Hematopoietic multipotent progenitor cell (in vitro differentiated cells): Measurements from ENCODE around the gene C1QB. TPM values are rescaled to one million over a fixed set of nuclear protein-coding genes. Genes with fewer than 3 reads are reported as not detected.
"Not testable (repeated sequence)": the region's sequence is repeated elsewhere in the genome, so short reads cannot be mapped to it uniquely, and the experiment has no call there.

ENCODE experiments used
- DNase-seq, 3 donors: peaks; one replicate each; pipeline ENCODE4 v3.0.0-alpha.2; 2011 to 2015; ENCODE audit warnings: low read depth in 2 of 3, low spot score in 2 of 3
- total RNA-seq: library from RNA; depleted of rRNA; stranded (reverse); fragments of >200 nt; gene quantifications from one replicate; pipeline ENCODE4 v1.2.3, GENCODE V29; 2012

The C1QB gene
- total RNA-seq, 1 donor, result 0.27 TPM

- peak in 1 of 3 donors; percentile 16 for DNase-seq
These were observed 9.3 kb downstream of the C1QB start for GRCh38 chr1:22662318-22662717.

GRCh38 chr1:22662986-22663408, 10.0 kb downstream of the C1QB start:
- no peak for DNase-seq

- DNase-seq, result peak in 1 of 3 donors; percentile 24
These were observed 12.7 kb downstream of the C1QB start for GRCh38 chr1:22665752-22666151.

- DNase-seq, result no peak
These were observed 13.4 kb downstream of the C1QB start for GRCh38 chr1:22666412-22666811.

GRCh38 chr1:22668840-22669239, 15.8 kb downstream of the C1QB start:
- not testable (repeated sequence) for DNase-seq

- DNase-seq, result no peak
These were observed 17.4 kb downstream of the C1QB start for GRCh38 chr1:22670352-22670975.

- no peak for DNase-seq
These were observed 19.0 kb downstream of the C1QB start for GRCh38 chr1:22671999-22672398.

- DNase-seq, result peak in 1 of 3 donors; percentile 28
These were observed 20.7 kb downstream of the C1QB start for GRCh38 chr1:22673486-22674409.

GRCh38 chr1:22674410-22674749, 21.3 kb downstream of the C1QB start:
- DNase-seq, result no peak

GRCh38 chr1:22676151-22676550, 23.1 kb downstream of the C1QB start:
- not testable (repeated sequence) for DNase-seq

- DNase-seq, result no peak
These were observed 24.0 kb downstream of the C1QB start for GRCh38 chr1:22676916-22677583.

- no peak for DNase-seq
These were observed 25.2 kb downstream of the C1QB start for GRCh38 chr1:22677931-22678896.

GRCh38 chr1:22680726-22681125, 27.7 kb downstream of the C1QB start:
- no peak for DNase-seq

GRCh38 chr1:22681556-22682276, 28.7 kb downstream of the C1QB start:
- no peak for DNase-seq

- DNase-seq, result no peak
These were observed 30.5 kb downstream of the C1QB start for GRCh38 chr1:22683547-22683946.

- no peak for DNase-seq
These were observed 32.6 kb downstream of the C1QB start for GRCh38 chr1:22685591-22686059.

GRCh38 chr1:22687191-22687590, 34.2 kb downstream of the C1QB start:
- no peak for DNase-seq

- no peak for DNase-seq
These were observed 35.4 kb downstream of the C1QB start for GRCh38 chr1:22688466-22688865.

- DNase-seq, result no peak
These were observed 36.5 kb downstream of the C1QB start for GRCh38 chr1:22689505-22689904.
